GM18505 (cell line): Measurements from ENCODE around the gene CDH13.

ENCODE experiments used
- ATAC-seq: cut with Tn5 transposase; IDR thresholded peaks from one replicate; pipeline ENCODE4 v1.9.1; 2021; ENCODE audit not compliant: unreplicated experiment
- POLR2A ChIP-seq: IDR thresholded peaks from 4 replicates; pipeline ENCODE4 v1.6.1; 2011; ENCODE audit warnings: borderline replicate concordance; ENCODE audit not compliant: insufficient read depth, insufficient read length; ENCODE audit errors: extremely low read depth

Gene CDH13

DNA sequence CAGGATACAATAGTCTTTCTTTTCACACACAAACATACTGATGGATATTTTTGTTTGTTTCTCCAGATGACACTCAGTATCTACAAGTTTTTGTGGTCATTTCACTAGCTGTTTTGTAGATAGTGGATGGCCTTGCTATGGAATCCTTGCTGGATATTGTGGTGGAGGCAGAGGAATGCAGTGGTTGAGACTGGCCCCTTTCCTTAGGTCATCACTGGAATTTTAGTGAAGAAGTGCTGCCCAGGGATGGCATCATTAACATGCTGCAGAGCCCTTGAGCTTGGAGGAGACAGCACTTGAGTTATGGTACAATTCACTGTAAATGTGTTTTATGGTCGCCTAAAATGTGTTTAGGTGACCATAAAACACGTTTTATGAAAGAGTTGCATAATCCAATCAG lies 725.1 kb downstream of the CDH13 start:
- ATAC-seq: no peak
- no peak for TF ChIP-seq POLR2A

DNA sequence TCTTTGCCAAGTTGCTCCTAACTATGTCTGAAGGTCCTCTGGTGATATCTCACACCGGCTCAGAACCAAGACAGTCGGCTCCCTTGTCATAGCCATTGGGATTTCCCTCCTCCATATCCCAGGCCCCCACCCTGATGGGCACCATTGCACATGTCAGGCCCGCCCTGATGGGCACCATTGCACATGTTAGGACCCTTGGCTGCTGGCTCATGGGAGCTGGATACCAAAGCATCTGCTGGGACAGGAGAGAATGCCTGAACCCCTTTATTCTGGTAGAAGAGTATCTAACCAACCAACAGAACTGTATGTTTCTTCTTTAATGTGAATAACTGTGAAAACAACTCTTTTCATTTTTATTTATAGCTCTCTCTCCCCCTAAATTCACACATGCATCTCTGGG lies 726.5 kb downstream of the CDH13 start:
- ATAC-seq: no peak
- TF ChIP-seq POLR2A: no peak

DNA sequence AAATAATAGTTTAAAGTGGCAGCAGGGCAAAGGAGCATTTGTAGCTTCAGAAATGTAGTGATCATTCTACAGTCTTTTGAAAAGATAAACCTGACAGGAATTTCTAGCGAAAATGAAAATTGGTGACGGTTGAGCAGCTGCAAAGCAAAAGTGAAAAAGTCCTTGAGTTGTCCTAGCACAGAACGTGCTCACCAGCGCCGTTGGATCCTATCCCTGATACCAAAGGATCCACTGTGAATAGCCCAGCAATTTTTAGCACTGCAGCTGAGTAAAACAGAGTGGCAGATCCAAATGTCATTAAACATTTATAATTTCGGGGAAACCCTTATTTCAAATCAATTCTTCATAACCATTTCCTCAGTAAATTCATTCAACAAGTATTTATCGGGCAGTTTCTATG lies 727.2 kb downstream of the CDH13 start:
- no peak for ATAC-seq
- TF ChIP-seq POLR2A: no peak

DNA sequence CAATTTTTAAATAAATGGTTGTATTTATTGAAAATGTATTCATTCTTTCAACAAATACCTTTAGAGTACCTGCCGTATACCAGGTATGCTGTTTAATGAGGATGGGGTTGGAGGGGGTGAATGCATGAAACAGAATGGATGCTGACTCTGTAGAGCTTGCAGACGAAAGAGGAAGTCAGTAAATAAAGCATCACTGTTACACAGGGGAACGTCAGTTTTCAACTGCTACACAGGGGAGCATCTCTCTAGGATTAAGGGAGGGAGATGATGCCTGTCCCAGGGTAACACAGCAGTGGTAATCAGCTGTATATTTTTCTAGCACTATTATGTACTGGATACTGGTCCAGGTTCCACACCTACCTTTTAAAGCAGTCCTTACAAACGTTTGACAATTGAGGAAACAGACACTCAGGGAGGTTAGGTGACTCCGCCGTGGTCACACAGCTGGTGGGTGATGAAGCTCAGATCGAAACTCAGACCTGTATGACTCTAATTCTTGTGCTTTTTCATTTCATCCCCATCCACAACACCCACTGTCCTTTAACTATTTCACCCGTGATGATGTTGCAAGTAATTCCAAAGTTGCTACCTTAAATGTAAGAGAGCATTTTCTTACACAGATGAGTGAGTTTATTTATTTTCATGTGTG lies 728.9 kb downstream of the CDH13 start:
- TF ChIP-seq POLR2A: no peak
- ATAC-seq: no peak

DNA sequence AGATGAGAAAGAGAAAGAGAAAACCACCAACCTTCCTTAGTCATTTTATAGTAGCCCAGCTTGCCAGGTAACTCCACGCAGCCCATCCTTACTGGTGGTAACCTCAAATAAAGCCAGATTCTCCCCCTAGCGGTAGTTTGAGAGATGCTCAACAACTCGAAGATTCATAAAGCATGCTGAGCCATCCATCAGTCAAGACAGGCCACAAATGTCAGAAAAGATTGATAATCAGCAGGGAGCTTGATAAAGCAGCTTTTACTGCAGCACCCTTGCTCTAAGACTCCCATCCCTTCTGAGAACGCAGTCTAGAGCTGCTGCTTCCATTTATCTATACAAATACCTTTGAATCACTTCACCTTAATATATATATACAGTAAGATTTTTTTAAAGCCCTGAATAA lies 729.5 kb downstream of the CDH13 start:
- no peak for TF ChIP-seq POLR2A
- ATAC-seq: no peak

GRCh38 chr16:83356986-83357385 lies 730.2 kb downstream of the CDH13 start:
- TF ChIP-seq POLR2A: no peak
- no peak for ATAC-seq

DNA sequence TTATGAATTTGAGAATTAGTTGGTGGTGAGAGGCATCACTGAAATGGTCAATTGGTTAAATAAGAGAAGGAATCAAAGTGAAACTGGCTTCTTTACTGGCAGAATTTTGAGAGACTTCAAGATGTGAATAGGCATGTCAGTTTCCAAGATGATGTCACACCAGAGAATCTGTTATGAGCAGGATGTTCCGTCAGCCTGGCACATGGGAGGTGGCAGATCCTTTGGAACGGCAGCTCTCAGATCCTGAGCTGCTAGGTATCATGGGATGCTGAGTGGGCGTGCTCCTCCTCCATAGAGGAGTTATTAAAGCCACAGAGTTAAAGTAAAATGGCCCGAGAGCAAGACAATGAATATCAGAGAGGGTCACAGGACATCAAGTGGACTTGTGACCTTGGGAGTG lies 736.8 kb downstream of the CDH13 start:
- TF ChIP-seq POLR2A: no peak
- ATAC-seq: no peak

DNA sequence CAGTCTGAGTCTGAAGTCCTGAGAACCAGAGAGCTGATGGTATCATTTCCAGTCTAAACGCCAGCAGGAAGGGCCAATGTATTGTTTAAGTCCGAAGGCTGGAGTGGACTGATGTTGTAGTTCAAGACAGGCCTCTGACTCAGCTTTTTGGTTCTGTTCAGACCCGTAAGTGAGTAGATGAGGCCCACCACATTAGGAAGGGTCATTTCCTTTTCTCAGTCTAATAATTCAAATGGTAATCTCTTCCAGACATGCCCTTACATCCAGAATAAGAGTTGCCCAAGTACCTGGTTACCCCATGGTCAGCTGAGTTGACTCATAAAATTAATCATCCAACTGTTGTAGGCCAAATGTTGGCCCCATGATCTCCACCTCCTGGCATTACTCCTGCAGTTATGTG lies 738.4 kb downstream of the CDH13 start:
- TF ChIP-seq POLR2A: no peak
- no peak for ATAC-seq

DNA sequence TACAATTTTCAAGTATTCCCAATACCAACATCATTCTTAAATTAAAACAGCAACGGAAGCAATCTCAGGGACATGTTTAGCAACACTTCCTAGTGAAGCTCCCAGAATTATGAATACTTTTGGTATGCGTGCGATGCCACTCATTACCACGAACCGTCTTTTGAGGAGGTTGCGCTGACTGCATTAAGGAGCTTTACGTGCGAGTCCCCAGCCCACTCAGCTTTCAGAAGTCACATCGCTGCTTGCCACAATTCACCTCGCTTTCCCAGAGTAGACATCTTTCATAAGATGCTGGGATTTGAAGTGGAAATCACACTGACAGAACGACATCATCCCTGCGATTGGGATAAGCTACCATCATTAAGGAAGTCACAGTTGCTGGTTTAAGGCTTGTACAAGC lies 739.5 kb downstream of the CDH13 start:
- ATAC-seq: no peak
- TF ChIP-seq POLR2A: no peak

DNA sequence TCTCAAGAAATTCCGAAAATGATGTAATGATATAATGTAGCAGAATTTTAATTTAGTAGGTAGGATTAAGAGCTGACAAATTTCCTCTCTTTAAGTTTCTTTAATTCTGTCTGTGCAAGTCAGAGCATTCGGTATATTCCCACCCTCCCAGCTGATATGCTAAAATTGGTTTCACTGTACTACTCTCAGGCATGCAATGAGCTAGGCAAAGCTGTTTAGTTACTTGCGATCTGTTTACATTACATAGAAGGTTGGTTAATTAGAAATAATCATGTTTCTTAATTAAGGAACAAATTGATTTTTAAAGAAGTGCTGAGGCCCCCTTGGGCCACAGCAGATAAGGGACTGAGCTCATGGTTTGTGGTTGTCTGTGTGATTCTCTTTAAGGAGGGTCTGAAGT lies 748.2 kb downstream of the CDH13 start:
- no peak for ATAC-seq

GRCh38 chr16:83389751-83390150 lies 763.0 kb downstream of the CDH13 start:
- no peak for ATAC-seq
- TF ChIP-seq POLR2A: no peak

More for the DNA sequence above, 748.2 kb downstream of the CDH13 start:
- no peak for TF ChIP-seq POLR2A

GRCh38 chr16:83390759-83391158 lies 764.0 kb downstream of the CDH13 start:
- TF ChIP-seq POLR2A: no peak
- ATAC-seq: no peak

DNA sequence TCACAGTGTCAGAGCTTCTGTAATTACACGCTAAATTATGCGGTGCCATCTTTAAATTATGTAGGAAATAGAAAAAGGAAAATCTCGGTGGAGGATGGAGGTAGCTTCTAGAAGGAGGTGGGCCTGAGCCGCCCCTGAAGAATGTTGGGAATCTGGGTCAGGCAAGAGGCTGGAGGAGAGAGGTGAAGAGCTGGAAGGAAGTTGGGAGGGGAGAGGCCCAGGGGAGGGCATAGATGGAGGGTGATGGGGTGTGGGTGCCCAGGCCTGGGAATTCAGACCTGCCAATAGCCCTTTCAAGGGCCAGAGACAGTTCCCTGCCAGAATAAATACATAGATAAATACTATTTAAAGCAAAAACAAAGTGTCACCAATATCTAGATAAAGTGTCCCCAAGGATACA lies 766.0 kb downstream of the CDH13 start:
- TF ChIP-seq POLR2A: no peak
- no peak for ATAC-seq

DNA sequence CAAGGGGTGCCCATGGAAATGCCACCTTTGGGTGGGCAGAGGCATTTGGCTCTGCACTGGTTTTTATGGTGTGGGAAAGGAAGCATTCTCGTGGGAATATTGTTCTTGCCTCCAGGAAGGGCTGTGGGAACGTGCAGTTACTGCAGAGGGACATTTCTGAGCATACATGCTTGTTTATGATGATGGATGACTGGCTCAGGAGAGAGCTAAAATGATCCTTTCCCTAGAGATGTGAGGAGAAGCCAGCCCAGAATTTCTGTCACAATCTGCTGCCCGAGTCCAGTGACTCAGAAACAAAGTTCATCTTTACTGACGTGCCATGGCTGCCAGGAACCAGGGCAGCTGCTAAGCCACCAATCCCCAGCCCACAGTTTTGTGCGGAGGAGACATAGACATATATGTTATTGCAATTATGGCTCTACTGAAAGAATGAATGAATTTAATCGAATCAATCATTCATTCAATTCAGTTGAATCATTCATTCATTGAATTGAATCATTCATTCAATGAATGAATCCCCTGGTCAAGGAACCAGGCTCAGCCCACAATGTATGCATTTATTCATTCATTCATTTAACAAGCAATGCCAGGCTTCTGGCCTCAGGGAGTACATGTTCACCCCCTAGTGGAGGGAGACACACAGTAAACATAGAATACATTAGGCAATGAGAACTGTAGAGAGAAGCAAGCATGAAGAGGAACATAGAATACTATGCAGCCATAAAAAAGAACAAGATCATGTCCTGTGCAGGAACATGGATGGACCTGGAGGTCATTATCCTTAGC lies 766.6 kb downstream of the CDH13 start:
- no peak for TF ChIP-seq POLR2A

GRCh38 chr16:83397601-83398291 lies 771.0 kb downstream of the CDH13 start:
- TF ChIP-seq POLR2A: no peak
- ATAC-seq: no peak

More for the DNA sequence above, 766.6 kb downstream of the CDH13 start:
- no peak for ATAC-seq

GRCh38 chr16:83400234-83400633 lies 773.5 kb downstream of the CDH13 start:
- ATAC-seq: no peak
- no peak for TF ChIP-seq POLR2A
